CD14-positive monocyte (primary cell): ENCODE data around the gene CEP120. TPM values are rescaled to one million over a fixed set of nuclear protein-coding genes. Genes with fewer than 3 reads are reported as not detected.
"Not testable (repeated sequence)": the region's sequence is repeated elsewhere in the genome, so short reads cannot be mapped to it uniquely, and the experiment has no call there.

Experiments used
- DNase-seq, 3 donors: peaks; one replicate each; pipeline ENCODE4 v3.0.0-alpha.2; 2011 to 2022
- H2AFZ ChIP-seq: 2 replicates; pipeline ENCODE4 v1.6.0; 2012; ENCODE audit warnings: mild to moderate bottlenecking, low read depth, low read length, inconsistent platforms; ENCODE audit not compliant: insufficient read depth, poor library complexity, severe bottlenecking
- H3K27ac ChIP-seq, 2 donors: 1 replicate in 1 of 2; 2 replicates in 1 of 2; pipeline ENCODE4 v1.5.1; 2012 to 2013; ENCODE audit warnings: low read length in 2 of 2, control low read depth in 1 of 2, inconsistent platforms in 1 of 2, low read depth in 1 of 2, mild to moderate bottlenecking in 1 of 2
- H3K27me3 ChIP-seq, 2 donors: one replicate each; pipeline versions ENCODE4 v1.6.0 to v1.6.1; 2011 to 2013; ENCODE audit warnings: low read length in 2 of 2; ENCODE audit not compliant: control insufficient read depth in 2 of 2, insufficient read depth in 2 of 2
- H3K36me3 ChIP-seq, 2 donors: replicated peaks in 1 of 2; 1 replicate in 1 of 2; 2 replicates in 1 of 2; pipeline versions ENCODE4 v1.5.1 to v1.6.1; 2012 to 2013; ENCODE audit warnings: low read length in 2 of 2, control low read depth in 1 of 2, inconsistent platforms in 1 of 2, mild to moderate bottlenecking in 1 of 2; ENCODE audit not compliant: insufficient read depth in 2 of 2, control insufficient read depth in 1 of 2
- H3K4me1 ChIP-seq, 2 donors: 1 replicate in 1 of 2; 2 replicates in 1 of 2; pipeline versions ENCODE4 v1.5.1 to v1.6.1; 2012 to 2013; ENCODE audit warnings: low read length in 2 of 2, control low read depth in 1 of 2, inconsistent platforms in 1 of 2, mild to moderate bottlenecking in 1 of 2, moderate library complexity in 1 of 2; ENCODE audit not compliant: insufficient read depth in 2 of 2, control insufficient read depth in 1 of 2
- H3K4me2 ChIP-seq: replicated peaks from 2 replicates; pipeline ENCODE3; 2012; ENCODE audit warnings: low read length, moderate library complexity, mild to moderate bottlenecking; ENCODE audit not compliant: poor library complexity, severe bottlenecking; ENCODE audit errors: extremely low read depth
- H3K4me3 ChIP-seq, 3 experiments: fragments of 200-600 bp in 1 of 3; sonication (generic) in 1 of 3; replicated peaks in 1 of 3; 1 replicate in 2 of 3; 2 replicates in 1 of 3; pipeline ENCODE4 v1.5.1; 2011 to 2013; ENCODE audit warnings: low read length in 3 of 3, mild to moderate bottlenecking in 3 of 3, control low read depth in 2 of 3, low read depth in 2 of 3, inconsistent platforms in 1 of 3, moderate library complexity in 1 of 3
- H3K79me2 ChIP-seq: 2 replicates; pipeline ENCODE4 v1.6.0; 2012; ENCODE audit warnings: mild to moderate bottlenecking, control low read depth, inconsistent platforms, low read length, moderate library complexity; ENCODE audit not compliant: insufficient read depth
- H3K9ac ChIP-seq: 2 replicates; pipeline ENCODE4 v1.6.0; 2017; ENCODE audit warnings: low read length, mild to moderate bottlenecking; ENCODE audit not compliant: insufficient read depth, poor library complexity, severe bottlenecking
- H3K9me3 ChIP-seq, 2 donors: replicated peaks in 1 of 2; 1 replicate in 1 of 2; 2 replicates in 1 of 2; pipeline versions ENCODE4 v1.5.1 to v1.6.1; 2012 to 2013; ENCODE audit warnings: low read length in 2 of 2, control low read depth in 1 of 2; ENCODE audit not compliant: control insufficient read depth in 1 of 2, insufficient read depth in 1 of 2
- H4K20me1 ChIP-seq: 2 replicates; pipeline ENCODE4 v1.6.0; 2012; ENCODE audit warnings: mild to moderate bottlenecking, low read length, control low read depth, moderate library complexity; ENCODE audit not compliant: insufficient read depth
- H3K27ac Mint-ChIP-seq, 7 donors: one replicate each; pipeline ENCODE4 v1.8.0; 2020; ENCODE audit warnings: mild to moderate bottlenecking in 7 of 7, mixed read lengths in 7 of 7, moderate library complexity in 6 of 7, inconsistent platforms in 2 of 7
- H3K27me3 Mint-ChIP-seq, 3 donors: one replicate each; pipeline ENCODE4 v1.8.0; 2021 to 2022; ENCODE audit warnings: low read depth in 3 of 3, mild to moderate bottlenecking in 3 of 3, mixed read lengths in 3 of 3, moderate library complexity in 3 of 3, inconsistent platforms in 1 of 3
- H3K36me3 Mint-ChIP-seq, 2 donors: one replicate each; pipeline ENCODE4 v1.8.0; 2020; ENCODE audit warnings: mixed read lengths in 2 of 2, inconsistent platforms in 1 of 2, mild to moderate bottlenecking in 1 of 2
- H3K4me1 Mint-ChIP-seq: one replicate; pipeline ENCODE4 v1.8.0; 2020; ENCODE audit warnings: mild to moderate bottlenecking, mixed read lengths
- H3K4me3 Mint-ChIP-seq, 2 donors: one replicate each; pipeline ENCODE4 v1.8.0; 2020; ENCODE audit warnings: mild to moderate bottlenecking in 2 of 2, mixed read lengths in 2 of 2, moderate library complexity in 1 of 2
- H3K9me3 Mint-ChIP-seq, 7 donors: one replicate each; pipeline ENCODE4 v1.8.0; 2020 to 2022; ENCODE audit warnings: mixed read lengths in 7 of 7, mild to moderate bottlenecking in 6 of 7, moderate library complexity in 6 of 7, inconsistent platforms in 2 of 7
- WGBS: methylation state at CpG from one replicate; pipeline ENCODE4 v1.1.5; 2013; ENCODE audit warnings: missing lambda C conversion rate; ENCODE audit not compliant: insufficient coverage; 5-methylcytosine and 5-hydroxymethylcytosine counted together
- intact Hi-C, 2 donors: fragments of 100-400 bp; cut with micrococcal nuclease; formaldehyde crosslinking; loops; one replicate each; pipeline versions ENCODE4 v1.15.0 to v1.15.1; 2023
- polyA plus RNA-seq, 3 donors: library from polyadenylated mRNA; depleted of rRNA in 1 of 3; unstranded in 2 of 3; stranded (reverse) in 1 of 3; fragments of 300-500 nt in 2 of 3; fragments of >200 nt in 1 of 3; fragmentation: Illumina TruSeq in 2 of 3; gene quantifications; 1 replicate in 2 of 3; 2 replicates in 1 of 3; pipeline ENCODE4 v1.2.3, GENCODE V29; 2012 to 2021
- TF ChIP-seq, protein P1 (sequence below): fragments of 200-600 bp; IDR thresholded peaks from one replicate; pipeline ENCODE4 v1.8.0; 2022; ENCODE audit warnings: antibody characterized with exemption, mild to moderate bottlenecking

CEP120 gene
- polyA plus RNA-seq, 3 donors = 6.4 to 7.2 (median 6.6) TPM

GRCh38 chr5:123340928-123341327 lies 82.3 kb downstream of the CEP120 start:
- no CpG with 5 or more reads among the region's 2 CpGs for WGBS
- no peaks in the 10 kb centered on the region for H3K4me1 Mint-ChIP-seq
- Histone ChIP-seq H3K36me3 (peaks cover 3 to 6% of the 10 kb centered on the region in 2 donors), H3K4me2 (no peak overlapping the region), H3K27me3 (no peaks in the 10 kb centered on the region), H4K20me1 (no peaks in the 10 kb centered on the region), H3K4me3 (no peak overlapping the region), H3K27ac (no peak overlapping the region), H3K9me3 (no peaks in the 10 kb centered on the region), H3K9ac (no peak overlapping the region), H2AFZ (no peak overlapping the region), H3K79me2 (no peaks in the 10 kb centered on the region), H3K4me1 (no peaks in the 10 kb centered on the region)
- TF ChIP-seq, protein P1, sequence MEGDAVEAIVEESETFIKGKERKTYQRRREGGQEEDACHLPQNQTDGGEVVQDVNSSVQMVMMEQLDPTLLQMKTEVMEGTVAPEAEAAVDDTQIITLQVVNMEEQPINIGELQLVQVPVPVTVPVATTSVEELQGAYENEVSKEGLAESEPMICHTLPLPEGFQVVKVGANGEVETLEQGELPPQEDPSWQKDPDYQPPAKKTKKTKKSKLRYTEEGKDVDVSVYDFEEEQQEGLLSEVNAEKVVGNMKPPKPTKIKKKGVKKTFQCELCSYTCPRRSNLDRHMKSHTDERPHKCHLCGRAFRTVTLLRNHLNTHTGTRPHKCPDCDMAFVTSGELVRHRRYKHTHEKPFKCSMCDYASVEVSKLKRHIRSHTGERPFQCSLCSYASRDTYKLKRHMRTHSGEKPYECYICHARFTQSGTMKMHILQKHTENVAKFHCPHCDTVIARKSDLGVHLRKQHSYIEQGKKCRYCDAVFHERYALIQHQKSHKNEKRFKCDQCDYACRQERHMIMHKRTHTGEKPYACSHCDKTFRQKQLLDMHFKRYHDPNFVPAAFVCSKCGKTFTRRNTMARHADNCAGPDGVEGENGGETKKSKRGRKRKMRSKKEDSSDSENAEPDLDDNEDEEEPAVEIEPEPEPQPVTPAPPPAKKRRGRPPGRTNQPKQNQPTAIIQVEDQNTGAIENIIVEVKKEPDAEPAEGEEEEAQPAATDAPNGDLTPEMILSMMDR = no peak
- no peak overlapping the region for H3K4me3 Mint-ChIP-seq
- peaks cover 7 to 8% of the 10 kb centered on the region in 2 donors for H3K36me3 Mint-ChIP-seq
- peaks cover 0 to under 1% (median 0%) of the 10 kb centered on the region in 3 donors for H3K27me3 Mint-ChIP-seq
- DNase-seq = no peak
- no peak overlapping the region for H3K27ac Mint-ChIP-seq
- peaks cover 0 to 1% (median 0%) of the 10 kb centered on the region in 7 donors for H3K9me3 Mint-ChIP-seq
- intact Hi-C loops = no loop called here

- H3K4me3 ChIP-seq, H3K27me3 ChIP-seq, intact Hi-C loops, H3K36me3 ChIP-seq, H3K27me3 Mint-ChIP-seq, H3K4me1 ChIP-seq, H3K27ac ChIP-seq, H3K4me3 Mint-ChIP-seq, H3K79me2 ChIP-seq, H3K9ac ChIP-seq, H3K27ac Mint-ChIP-seq, H3K36me3 Mint-ChIP-seq, H3K9me3 Mint-ChIP-seq, H2AFZ ChIP-seq, H3K4me1 Mint-ChIP-seq, H3K4me2 ChIP-seq, H4K20me1 ChIP-seq, DNase-seq, H3K9me3 ChIP-seq: not testable (repeated sequence)
- 96% methylated on average over 6 of the region's 9 CpGs for WGBS
Measured at GRCh38 chr5:123308377-123308776, 114.8 kb downstream of the CEP120 start.
